Measurements from ENCODE around the gene ILF2. TPM values are rescaled to one million over a fixed set of nuclear protein-coding genes. Genes with fewer than 3 reads are reported as not detected.

Gene ILF2
- total RNA-seq, 4 donors from 2014 or later = 43.6 to 102 (median 64.7) TPM

DNA sequence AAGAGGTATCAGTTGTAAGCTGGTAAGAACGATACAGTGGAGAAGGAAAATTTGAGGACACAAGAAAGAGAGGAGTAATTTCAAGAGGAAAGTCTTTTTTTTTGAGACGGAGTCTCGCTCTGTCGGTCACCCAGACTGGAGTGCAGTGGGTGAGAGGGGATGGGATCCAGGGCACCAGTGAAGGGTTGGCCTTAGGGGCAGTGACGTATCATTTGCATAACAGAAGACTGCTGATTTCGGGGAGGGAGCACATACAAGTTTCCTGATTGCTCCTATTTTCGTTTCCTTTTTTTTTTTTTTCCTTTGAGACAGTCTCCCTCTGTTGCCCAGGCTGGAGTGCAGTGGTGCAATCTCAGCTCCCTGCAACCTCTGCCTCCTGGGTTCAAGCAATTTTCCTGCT lies 47.7 kb downstream of the ILF2 start:
- WGBS = 69% methylated on average over 7 of the region's 7 CpGs
- peaks cover 0 to 57% (median 28%) of the 10 kb centered on the region in 4 donors for H3K36me3 ChIP-seq
- no peaks in the 10 kb centered on the region for H3K27me3 ChIP-seq
- H3K4me1 ChIP-seq = peaks cover 34 to 50% (median 48%) of the 10 kb centered on the region in 4 donors
- H3K9me3 ChIP-seq = no peaks in the 10 kb centered on the region
- no peak for TF ChIP-seq CTCF (IDR thresholded peaks at IDR 0.05)
- TF ChIP-seq POLR2A (IDR thresholded peaks at IDR 0.05; ENCODE audit: low read depth) = no peak
- no peak for TF ChIP-seq EP300 (IDR thresholded peaks at IDR 0.05)
- TF ChIP-seq POLR2AphosphoS5 (IDR thresholded peaks at IDR 0.05) = no peak
- no peak overlapping the region for H3K4me3 ChIP-seq
- intact Hi-C loops (cut with DNase I) = no loop called here
- H3K27ac ChIP-seq (replicated peaks in 1 of 4) = no peak overlapping the region
- no peak for DNase-seq (ENCODE audit: extremely low spot score)

- Histone ChIP-seq H3K4me1 (peaks cover 22 to 31% (median 26%) of the 10 kb centered on the region in 4 donors), H3K36me3 (peaks cover 0 to 46% (median 22%) of the 10 kb centered on the region in 4 donors), H3K27ac (replicated peaks in 1 of 4) (no peak overlapping the region), H3K27me3 (no peaks in the 10 kb centered on the region), H3K9me3 (no peaks in the 10 kb centered on the region), H3K4me3 (no peak overlapping the region)
- no peak for DNase-seq (ENCODE audit: extremely low spot score)
- intact Hi-C loops (cut with DNase I) = loop anchor here (5.0 kb wide), 2 partner anchors 47 to 87 kb away; no protein-coding TSS in a partner anchor
- 94% methylated on average over 5 of the region's 6 CpGs for WGBS
- no peak for TF ChIP-seq POLR2A (IDR thresholded peaks at IDR 0.05; ENCODE audit: low read depth)
Observed at GRCh38 chr1:153619171-153619570, 51.6 kb downstream of the ILF2 start.

GRCh38 chr1:153617663-153618062 lies 53.1 kb downstream of the ILF2 start:
- Histone ChIP-seq H3K36me3 (peaks cover 0 to 33% (median 18%) of the 10 kb centered on the region in 4 donors), H3K4me3 (no peak overlapping the region), H3K4me1 (peaks cover 20 to 31% (median 28%) of the 10 kb centered on the region in 4 donors), H3K27me3 (no peaks in the 10 kb centered on the region), H3K27ac (replicated peaks in 1 of 4) (peak overlapping the region in 2 of 4 donors; percentile 9 to 46), H3K9me3 (no peaks in the 10 kb centered on the region)
- WGBS = 62% methylated on average over 5 of the region's 6 CpGs
- DNase-seq (ENCODE audit: extremely low spot score) = no peak
- intact Hi-C loops (cut with DNase I) = loop anchor here (5.0 kb wide), 2 partner anchors 45 to 85 kb away; no protein-coding TSS in a partner anchor
- TF ChIP-seq CTCF (IDR thresholded peaks at IDR 0.05) (peak; percentile 33 to 54 (median 52)), POLR2AphosphoS5 (IDR thresholded peaks at IDR 0.05) (peak in 1 of 2 donors; percentile 58), POLR2A (IDR thresholded peaks at IDR 0.05; ENCODE audit: low read depth) (no peak)

DNA sequence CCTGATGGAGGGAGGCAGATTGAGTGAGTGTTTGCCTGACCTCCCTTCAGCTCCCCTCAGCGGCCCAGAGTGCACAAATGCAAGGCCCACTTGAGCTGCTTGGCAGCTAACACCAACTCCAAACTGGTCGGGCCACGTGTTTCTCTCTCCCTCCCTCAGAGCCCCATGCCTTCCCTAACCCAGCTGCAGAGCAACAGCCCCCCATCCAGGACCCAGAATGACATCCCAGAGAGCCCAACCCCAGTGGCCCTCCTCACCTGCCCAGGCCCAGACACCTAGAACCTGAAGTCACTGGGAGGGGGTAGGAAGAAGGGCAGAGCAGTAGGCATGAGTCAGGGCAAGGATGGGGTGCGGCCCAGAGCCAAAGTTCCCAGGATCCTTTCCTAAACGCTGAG lies 53.9 kb downstream of the ILF2 start:
- H3K4me1 ChIP-seq = peaks cover 21 to 34% (median 28%) of the 10 kb centered on the region in 4 donors
- H3K27me3 ChIP-seq = no peaks in the 10 kb centered on the region
- 20% methylated on average over 1 of the region's 5 CpGs for WGBS
- peak overlapping the region in 2 of 4 donors; percentile 35 to 46 for H3K27ac ChIP-seq (replicated peaks in 1 of 4)
- TF ChIP-seq POLR2AphosphoS5 (IDR thresholded peaks at IDR 0.05) (no peak), POLR2A (IDR thresholded peaks at IDR 0.05; ENCODE audit: low read depth) (no peak), CTCF (IDR thresholded peaks at IDR 0.05) (no peak), EP300 (IDR thresholded peaks at IDR 0.05) (no peak)
- peaks cover 0 to 26% (median 16%) of the 10 kb centered on the region in 4 donors for H3K36me3 ChIP-seq
- no peak overlapping the region for H3K4me3 ChIP-seq
- DNase-seq (ENCODE audit: extremely low spot score) = no peak
- intact Hi-C loops (cut with DNase I) = loop anchor here (5.0 kb wide), 2 partner anchors 45 to 85 kb away; no protein-coding TSS in a partner anchor
- no peaks in the 10 kb centered on the region for H3K9me3 ChIP-seq

GRCh38 chr1:153616144-153616916 lies 54.5 kb downstream of the ILF2 start, which contains the start of gene S100A14:
TSS of gene S100A14 (minus strand) at chr1:153616325. CDS start at chr1:153615858, 467 bp downstream.
- intact Hi-C loops (cut with DNase I) = loop anchor here (5.0 kb wide), 2 partner anchors 44 to 84 kb away; no protein-coding TSS in a partner anchor
- Histone ChIP-seq H3K36me3 (peaks cover 0 to 23% (median 15%) of the 10 kb centered on the region in 4 donors), H3K9me3 (no peaks in the 10 kb centered on the region), H3K4me3 (no peak within 1 kb of the TSS), H3K27me3 (no peaks in the 10 kb centered on the region), H3K27ac (replicated peaks in 1 of 4) (peak within 1 kb of the TSS in 2 of 4 donors; percentile 35 to 46), H3K4me1 (peaks cover 27 to 40% (median 31%) of the 10 kb centered on the region in 4 donors)
- TF ChIP-seq POLR2AphosphoS5 (IDR thresholded peaks at IDR 0.05) (no peak), EP300 (IDR thresholded peaks at IDR 0.05) (no peak), POLR2A (IDR thresholded peaks at IDR 0.05; ENCODE audit: low read depth) (no peak), CTCF (IDR thresholded peaks at IDR 0.05) (no peak)
- 75% methylated on average over 9 of the region's 10 CpGs for WGBS
- no peak for DNase-seq (ENCODE audit: extremely low spot score)

Measured in esophagus muscularis mucosa (tissue), 4 donors.